Left lung (tissue), 10 donors: Measurements from ENCODE around the gene P4HTM. TPM values are rescaled to one million over a fixed set of nuclear protein-coding genes. Genes with fewer than 3 reads are reported as not detected.

ENCODE experiments used
- ATAC-seq: fragments of 200-7000 bp; cut with Tn5 transposase; one replicate; pipeline ENCODE4 v1.9.1; 2020; ENCODE audit warnings: moderate library complexity
- DNase-seq, 4 donors: peaks; one replicate each; pipeline ENCODE4 v3.0.0-alpha.2; 2013 to 2020
- H3K27ac ChIP-seq, 2 donors: fragments of 200-600 bp; sonication (generic) in 1 of 2; one replicate each; pipeline versions ENCODE4 v1.5.0 to v1.8.0; 2020 to 2021
- H3K27me3 ChIP-seq, 2 donors: fragments of 200-600 bp; sonication (generic) in 1 of 2; one replicate each; pipeline versions ENCODE4 v1.5.0 to v1.8.0; 2020 to 2021
- H3K36me3 ChIP-seq, 2 donors: fragments of 200-600 bp; sonication (generic) in 1 of 2; one replicate each; pipeline versions ENCODE4 v1.5.0 to v1.8.0; 2020 to 2021
- H3K4me1 ChIP-seq, 2 donors: fragments of 200-600 bp; one replicate each; pipeline ENCODE4 v1.8.0; 2021
- H3K4me3 ChIP-seq, 2 donors: fragments of 200-600 bp; sonication (generic) in 1 of 2; one replicate each; pipeline versions ENCODE4 v1.5.0 to v1.8.0; 2020 to 2021; ENCODE audit warnings: mild to moderate bottlenecking in 1 of 2
- H3K9me3 ChIP-seq, 2 donors: fragments of 200-600 bp; sonication (generic) in 1 of 2; one replicate each; pipeline versions ENCODE4 v1.5.0 to v1.8.0; 2020 to 2021
- CTCF ChIP-seq, 2 donors: fragments of 200-600 bp; sonication (generic) in 1 of 2; IDR thresholded peaks; one replicate each; pipeline versions ENCODE4 v1.5.0 to v1.8.0; 2021; ENCODE audit warnings: antibody characterized with exemption in 2 of 2
- intact Hi-C, 2 donors: fragments of 100-400 bp; cut with DNase I; formaldehyde crosslinking; loops; one replicate each; pipeline versions ENCODE4 v1.11.2 to v1.14.2; 2022
- polyA plus RNA-seq, 6 donors: library from polyadenylated mRNA; unstranded; fragments of 120-200 nt; gene quantifications; one replicate each; pipeline ENCODE4 v1.2.1, GENCODE V29; 2013; ENCODE audit not compliant: insufficient read length in 6 of 6
- total RNA-seq, 2 donors: library from RNA; stranded (reverse); fragmentation: NEBNext Ultra II Directional; extraction: Animal tissue kit (Norgen Biotek cat#: 25700); gene quantifications; one replicate each; pipeline ENCODE4 v1.2.1, GENCODE V29; 2021
- donor health status: DM: no; HTN: yes; CAD: no.
- donor health status: DM: no; HTN: no; CAD: no.

Gene P4HTM
- total and polyA plus RNA-seq, 8 donors: 26.6 to 43.1 (median 39.7) TPM

DNA sequence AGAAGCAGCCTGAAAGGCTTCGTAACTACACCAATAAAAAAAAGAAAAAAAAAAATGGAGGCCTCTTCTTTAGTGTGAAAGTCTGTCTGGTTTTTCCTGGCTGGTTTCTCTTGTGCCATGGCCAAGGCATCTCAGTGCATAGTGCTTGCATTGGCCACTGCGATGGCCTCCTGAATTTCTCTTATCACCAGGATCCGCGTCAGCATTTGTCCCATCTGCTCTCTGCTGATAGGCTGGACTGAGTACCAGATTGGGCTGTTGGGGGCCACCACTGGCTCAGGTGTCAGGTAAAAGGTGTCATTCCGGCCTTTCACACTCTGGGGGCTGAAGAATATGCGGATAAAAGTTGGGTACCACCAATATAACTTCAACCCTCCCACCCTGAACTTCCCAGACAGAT lies 40.3 kb downstream of the P4HTM start:
- Histone ChIP-seq H3K4me3 (no peak overlapping the region), H3K36me3 (peaks cover 0 to 76% of the 10 kb centered on the region in 2 donors), H3K27me3 (no peaks in the 10 kb centered on the region), H3K9me3 (no peaks in the 10 kb centered on the region), H3K4me1 (peaks cover 13 to 31% of the 10 kb centered on the region in 2 donors), H3K27ac (peak overlapping the region in 1 of 2 donors; percentile 84)
- ATAC-seq (no peak), DNase-seq (no peak)
- no peak for TF ChIP-seq CTCF (IDR thresholded peaks at IDR 0.05)
- intact Hi-C loops: no loop called here

- Histone ChIP-seq H3K9me3 (no peaks in the 10 kb centered on the region), H3K36me3 (peaks cover 0 to 73% of the 10 kb centered on the region in 2 donors), H3K4me3 (no peak overlapping the region), H3K27me3 (no peaks in the 10 kb centered on the region), H3K27ac (no peak overlapping the region), H3K4me1 (peaks cover 13% of the 10 kb centered on the region in 2 donors)
- intact Hi-C loops: no loop called here
- TF ChIP-seq CTCF (IDR thresholded peaks at IDR 0.05): no peak
- ATAC-seq (no peak), DNase-seq (no peak)
Measured at GRCh38 chr3:49032646-49033304, 42.7 kb downstream of the P4HTM start.

- H3K27ac ChIP-seq: peak overlapping the region in 1 of 2 donors; percentile 28
- intact Hi-C loops: no loop called here
- DNase-seq: no peak
- H3K36me3 ChIP-seq: peaks cover 0 to 92% of the 10 kb centered on the region in 2 donors
- TF ChIP-seq CTCF (IDR thresholded peaks at IDR 0.05): no peak
- H3K27me3 ChIP-seq: no peaks in the 10 kb centered on the region
- no peak for ATAC-seq
- no peaks in the 10 kb centered on the region for H3K4me1 ChIP-seq
- H3K4me3 ChIP-seq: no peak overlapping the region
- no peaks in the 10 kb centered on the region for H3K9me3 ChIP-seq
Measured at GRCh38 chr3:49034650-49035049, 44.6 kb downstream of the P4HTM start.

DNA sequence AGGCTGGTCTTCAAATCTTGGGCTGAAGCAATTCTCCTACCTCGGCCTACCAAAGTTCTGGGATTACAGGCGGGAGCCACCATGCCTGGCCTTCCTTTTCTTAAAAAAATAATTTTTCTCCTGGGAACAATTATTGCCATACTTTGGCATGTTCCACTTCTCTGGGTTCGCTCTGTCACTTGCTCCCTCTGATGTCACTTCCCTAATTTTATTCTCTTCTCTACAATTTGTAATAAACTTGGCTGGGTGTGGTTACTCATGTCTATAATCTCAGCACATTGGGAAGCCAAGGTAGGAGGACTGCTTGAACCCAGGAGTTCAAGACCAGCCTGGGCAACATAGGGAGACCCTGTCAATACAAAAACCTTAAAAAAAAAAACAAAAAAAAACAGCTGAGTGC lies 45.2 kb downstream of the P4HTM start:
- ATAC-seq: peak; percentile 21

DNA sequence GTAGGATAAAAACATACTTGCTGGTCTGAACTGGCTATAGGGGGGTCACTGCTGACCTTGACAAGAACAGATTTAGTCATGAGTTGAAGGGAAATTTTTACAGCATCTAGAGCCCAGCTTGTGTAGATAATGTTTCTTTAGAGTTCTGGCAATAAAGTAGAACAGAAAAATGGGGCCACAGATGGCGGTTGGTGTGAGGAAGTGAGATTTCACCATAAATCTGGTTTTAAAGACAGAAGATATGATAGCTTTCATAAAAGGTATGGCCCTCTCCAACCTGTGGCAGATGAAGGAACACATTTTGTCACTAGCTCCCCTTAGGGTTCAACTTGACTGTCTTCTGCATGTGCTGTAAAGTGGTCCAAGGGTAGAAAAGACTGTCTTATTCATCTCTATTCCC lies 63.5 kb downstream of the P4HTM start:
- H3K4me1 ChIP-seq: no peaks in the 10 kb centered on the region
- no peak for DNase-seq
- intact Hi-C loops: no loop called here
- no peak for TF ChIP-seq CTCF (IDR thresholded peaks at IDR 0.05)
- H3K27me3 ChIP-seq: no peaks in the 10 kb centered on the region
- no peaks in the 10 kb centered on the region for H3K9me3 ChIP-seq
- H3K27ac ChIP-seq: no peak overlapping the region
- no peak overlapping the region for H3K4me3 ChIP-seq
- ATAC-seq: no peak
- H3K36me3 ChIP-seq: peaks cover 0 to 71% of the 10 kb centered on the region in 2 donors

More for the DNA sequence above, 45.2 kb downstream of the P4HTM start:
- Histone ChIP-seq H3K9me3 (no peaks in the 10 kb centered on the region), H3K36me3 (peaks cover 0 to 90% of the 10 kb centered on the region in 2 donors), H3K4me1 (no peaks in the 10 kb centered on the region), H3K27me3 (no peaks in the 10 kb centered on the region), H3K4me3 (no peak overlapping the region), H3K27ac (peak overlapping the region in 1 of 2 donors; percentile 28)
- DNase-seq: no peak
- TF ChIP-seq CTCF (IDR thresholded peaks at IDR 0.05): no peak
- intact Hi-C loops: no loop called here
